Body of pancreas (tissue), 4 donors: Measurements from ENCODE around the gene AVL9.

ENCODE experiments used
- CTCF ChIP-seq, 7 experiments: fragments of 450-650 bp in 4 of 7; fragments of 200-600 bp in 3 of 7; sonication (generic) in 3 of 7; IDR thresholded peaks; one replicate each; pipeline ENCODE4 v1.5.1; 2016 to 2019; ENCODE audit warnings: antibody characterized with exemption in 7 of 7
- POLR2A ChIP-seq, 3 donors: fragments of 450-650 bp; IDR thresholded peaks; one replicate each; pipeline ENCODE4 v1.6.1; 2016; ENCODE audit warnings: antibody characterized with exemption in 3 of 3, mild to moderate bottlenecking in 2 of 3

- TF ChIP-seq CTCF (IDR thresholded peaks at IDR 0.05) (no peak), POLR2A (IDR thresholded peaks at IDR 0.05) (no peak)
Measured at GRCh38 chr7:32609463-32609862, 114.2 kb downstream of the AVL9 start.
